ENCODE results near the gene CCDC154.

DNA sequence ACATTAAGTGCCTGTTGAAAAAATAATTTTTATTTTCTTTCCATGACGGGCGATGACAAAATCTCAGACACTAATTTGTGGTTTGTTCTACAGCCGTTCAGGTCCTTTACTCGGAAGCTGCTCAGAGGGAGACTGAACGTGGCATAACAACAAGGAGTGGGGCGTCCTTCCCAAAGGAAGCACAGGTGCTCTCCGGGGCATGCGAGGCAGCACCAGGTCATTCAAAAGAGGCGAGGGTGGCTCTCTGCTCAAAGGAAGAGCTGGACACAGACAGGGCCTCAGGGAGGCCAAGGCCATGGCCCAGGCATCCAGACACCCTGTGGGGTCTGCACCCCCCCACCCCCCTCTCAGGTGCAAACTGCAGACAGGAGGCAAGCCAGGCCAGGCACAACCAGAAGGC, 46.0 kb downstream of the CCDC154 start:
- TF ChIP-seq POLR2A (IDR thresholded peaks at IDR 0.05): no peak
- TF ChIP-seq, protein P1, sequence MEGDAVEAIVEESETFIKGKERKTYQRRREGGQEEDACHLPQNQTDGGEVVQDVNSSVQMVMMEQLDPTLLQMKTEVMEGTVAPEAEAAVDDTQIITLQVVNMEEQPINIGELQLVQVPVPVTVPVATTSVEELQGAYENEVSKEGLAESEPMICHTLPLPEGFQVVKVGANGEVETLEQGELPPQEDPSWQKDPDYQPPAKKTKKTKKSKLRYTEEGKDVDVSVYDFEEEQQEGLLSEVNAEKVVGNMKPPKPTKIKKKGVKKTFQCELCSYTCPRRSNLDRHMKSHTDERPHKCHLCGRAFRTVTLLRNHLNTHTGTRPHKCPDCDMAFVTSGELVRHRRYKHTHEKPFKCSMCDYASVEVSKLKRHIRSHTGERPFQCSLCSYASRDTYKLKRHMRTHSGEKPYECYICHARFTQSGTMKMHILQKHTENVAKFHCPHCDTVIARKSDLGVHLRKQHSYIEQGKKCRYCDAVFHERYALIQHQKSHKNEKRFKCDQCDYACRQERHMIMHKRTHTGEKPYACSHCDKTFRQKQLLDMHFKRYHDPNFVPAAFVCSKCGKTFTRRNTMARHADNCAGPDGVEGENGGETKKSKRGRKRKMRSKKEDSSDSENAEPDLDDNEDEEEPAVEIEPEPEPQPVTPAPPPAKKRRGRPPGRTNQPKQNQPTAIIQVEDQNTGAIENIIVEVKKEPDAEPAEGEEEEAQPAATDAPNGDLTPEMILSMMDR (IDR thresholded peaks at IDR 0.05): no peak
- no peak for TF ChIP-seq POLR2AphosphoS5 (IDR thresholded peaks at IDR 0.05)
